Psoas muscle (tissue), 8 donors: Measurements from ENCODE around the gene THSD8. TPM values are rescaled to one million over a fixed set of nuclear protein-coding genes. Genes with fewer than 3 reads are reported as not detected.

Experiments
- ATAC-seq, 4 donors: fragments of 200-7000 bp; cut with Tn5 transposase; one replicate each; pipeline ENCODE4 v1.9.1; 2020; ENCODE audit warnings: moderate library complexity in 3 of 4, mild to moderate bottlenecking in 2 of 4
- DNase-seq, 2 donors: peaks; one replicate each; pipeline ENCODE4 v3.0.0-alpha.2; 2020
- H3K27ac ChIP-seq: fragments of 200-600 bp; one replicate; pipeline ENCODE4 v1.8.0; 2022
- H3K27me3 ChIP-seq, 3 donors: fragments of 200-600 bp in 1 of 3; one replicate each; pipeline versions ENCODE4 v1.6.1 to v1.8.0; 2013 to 2022; ENCODE audit warnings: low read length in 2 of 3, mild to moderate bottlenecking in 2 of 3, moderate library complexity in 1 of 3; ENCODE audit not compliant: insufficient read depth in 3 of 3
- H3K36me3 ChIP-seq, 2 donors: fragments of 200-600 bp in 1 of 2; one replicate each; pipeline versions ENCODE4 v1.6.1 to v1.8.0; 2013 to 2022; ENCODE audit warnings: low read depth in 1 of 2, mild to moderate bottlenecking in 1 of 2, moderate library complexity in 1 of 2; ENCODE audit not compliant: insufficient read depth in 1 of 2
- H3K4me1 ChIP-seq: fragments of 200-600 bp; one replicate; pipeline ENCODE4 v1.8.0; 2022
- H3K4me3 ChIP-seq: fragments of 200-600 bp; one replicate; pipeline ENCODE4 v1.8.0; 2022; ENCODE audit warnings: mild to moderate bottlenecking
- H3K9me3 ChIP-seq: fragments of 200-600 bp; one replicate; pipeline ENCODE4 v1.8.0; 2022
- CTCF ChIP-seq: fragments of 200-600 bp; IDR thresholded peaks from one replicate; pipeline ENCODE4 v1.8.0; 2022; ENCODE audit warnings: antibody characterized with exemption
- WGBS, 3 donors: extraction: QIAGEN DNeasy Blood & Tissue Kit; methylation state at CpG; one replicate each; pipeline versions ENCODE4 v1.1.6 to v1.1.7; 2013; 5-methylcytosine and 5-hydroxymethylcytosine counted together
- intact Hi-C, 2 donors: fragments of 100-400 bp; cut with DNase I; formaldehyde crosslinking; loops; one replicate each; pipeline versions ENCODE4 v1.11.0 to v1.14.2; 2022
- polyA plus RNA-seq, 3 donors: library from polyadenylated mRNA; stranded (reverse); fragments of 200-250 nt; gene quantifications; one replicate each; pipeline ENCODE4 v1.2.3, GENCODE V29; 2013
- total RNA-seq, 4 donors: library from RNA; stranded (reverse); fragmentation: NEBNext Ultra II Directional in 2 of 4; extraction: Animal tissue kit (Norgen Biotek cat#: 25700) in 2 of 4; gene quantifications; one replicate each; pipeline versions ENCODE4 v1.2.1 to v1.2.4, GENCODE V29; 2021 to 2023
- donor health status: healthy with polysubstance abuse.
- donor health status: DM: no; HTN: no; CAD: no; lungs with moderate emphysema.
- donor health status: Bipolar disorder and iron deficiency.
- donor health status: healthy.
- donor health status: DM: yes; HTN: yes; CAD: no.
- donor health status: DM: no; HTN: no; CAD: no.
- donor health status: DM: no; HTN: no; CAD: no.
- donor health status: DM: yes; HTN: yes; CAD: no.

The THSD8 gene
- total and polyA plus RNA-seq, 7 donors, result 0.92 to 3.2 (median 2.0) TPM

- H3K4me3 ChIP-seq, result no peak overlapping the region
- no peaks in the 10 kb centered on the region for H3K9me3 ChIP-seq
- TF ChIP-seq CTCF, result no peak
- intact Hi-C loops, result no loop called here
- no peak overlapping the region for H3K27ac ChIP-seq
- WGBS, 3 donors, result 4 to 6% (median 5%) methylated on average over 34 to 39 of the region's 39 CpGs
- no peaks in the 10 kb centered on the region for H3K36me3 ChIP-seq
- no peaks in the 10 kb centered on the region for H3K4me1 ChIP-seq
- DNase-seq (peak in 1 of 2 donors; percentile 57), ATAC-seq (peak in 1 of 4 donors; percentile 29)
- peaks cover 0 to 95% (median 56%) of the 10 kb centered on the region in 3 donors for H3K27me3 ChIP-seq
Measured at GRCh38 chr19:12834976-12835757, 33.3 kb downstream of the THSD8 start.

GRCh38 chr19:12836529-12836863 lies 34.6 kb downstream of the THSD8 start:
- 3 to 6% (median 4%) methylated on average over 6 of the region's 6 CpGs for WGBS, 3 donors
- H3K4me1 ChIP-seq, result peaks cover 6% of the 10 kb centered on the region

GRCh38 chr19:12837225-12837624 lies 35.4 kb downstream of the THSD8 start:
- 75 to 83% (median 75%) methylated on average over 4 of the region's 4 CpGs for WGBS, 3 donors
- H3K4me1 ChIP-seq, result peaks cover 6% of the 10 kb centered on the region
- intact Hi-C loops, result no loop called here

More at GRCh38 chr19:12836529-12836863, 34.6 kb downstream of the THSD8 start:
- Histone ChIP-seq H3K27me3 (peaks cover 0 to 95% (median 59%) of the 10 kb centered on the region in 3 donors), H3K9me3 (no peaks in the 10 kb centered on the region), H3K4me3 (no peak overlapping the region), H3K36me3 (no peaks in the 10 kb centered on the region), H3K27ac (no peak overlapping the region)
- TF ChIP-seq CTCF, result no peak
- ATAC-seq (no peak), DNase-seq (no peak)
- intact Hi-C loops, result no loop called here

GRCh38 chr19:12838182-12838885 lies 36.5 kb downstream of the THSD8 start, which contains the start of gene MAST1:
Gene MAST1 (plus strand): TSS chr19:12838515. CDS start chr19:12838573, 58 bp downstream.
- H3K36me3 ChIP-seq, result no peaks in the 10 kb centered on the region

More at GRCh38 chr19:12837225-12837624, 35.4 kb downstream of the THSD8 start:
- H3K27ac ChIP-seq, result no peak overlapping the region
- no peaks in the 10 kb centered on the region for H3K9me3 ChIP-seq
- H3K27me3 ChIP-seq, result peaks cover 0 to 95% (median 54%) of the 10 kb centered on the region in 3 donors
- H3K4me3 ChIP-seq, result no peak overlapping the region
- DNase-seq (peak in 1 of 2 donors; percentile 7), ATAC-seq (no peak)
- TF ChIP-seq CTCF, result no peak
- no peaks in the 10 kb centered on the region for H3K36me3 ChIP-seq

More at GRCh38 chr19:12838182-12838885, 36.5 kb downstream of the THSD8 start, which contains the start of gene MAST1:
- no peaks in the 10 kb centered on the region for H3K9me3 ChIP-seq
- H3K27ac ChIP-seq, result no peak within 1 kb of the TSS
- ATAC-seq (peak in 3 of 4 donors; percentile 48 to 56 (median 49)), DNase-seq (peak; percentile 24 to 51)
- H3K27me3 ChIP-seq, result peaks cover 0 to 95% (median 53%) of the 10 kb centered on the region in 3 donors
- peaks cover 6% of the 10 kb centered on the region for H3K4me1 ChIP-seq
- 1% methylated on average over 45 to 69 of the region's 69 CpGs for WGBS, 3 donors
- TF ChIP-seq CTCF, result peak; percentile 48
- intact Hi-C loops, result no loop called here
- H3K4me3 ChIP-seq, result peak within 1 kb of the TSS; percentile 47
